GM18511 (cell line): ENCODE measurements around the gene ZG16B.

Experiments
- ATAC-seq: cut with Tn5 transposase; IDR thresholded peaks from one replicate; pipeline ENCODE4 v1.9.1; 2021; ENCODE audit warnings: mild to moderate bottlenecking, moderate library complexity; ENCODE audit not compliant: unreplicated experiment

The ZG16B gene

GRCh38 chr16:2822496-2822895, 7.6 kb upstream of the ZG16B start:
- ATAC-seq = no peak

DNA sequence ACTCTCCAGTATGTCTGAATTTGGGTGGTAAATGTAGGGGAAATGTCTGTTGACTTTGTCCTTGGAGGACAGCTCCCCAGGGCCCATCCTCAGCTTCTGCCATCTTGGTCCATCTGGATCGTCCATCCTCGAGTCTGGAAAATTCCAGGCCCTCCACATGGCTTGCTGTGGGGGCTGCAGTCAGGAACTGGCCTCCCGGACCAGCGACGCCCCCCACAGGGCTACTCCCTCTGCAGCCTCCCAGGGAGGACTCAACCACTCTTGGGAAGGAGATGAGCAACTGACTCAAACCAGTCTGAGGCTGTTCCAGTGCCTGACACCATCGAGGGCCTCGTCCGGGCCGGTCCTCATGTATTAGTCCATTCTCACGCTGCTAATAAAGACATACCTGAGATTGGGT, 5.5 kb upstream of the ZG16B start:
- ATAC-seq = no peak

GRCh38 chr16:2825049-2825742, 4.9 kb upstream of the ZG16B start:
- no peak for ATAC-seq

GRCh38 chr16:2825906-2826305, 4.2 kb upstream of the ZG16B start:
- ATAC-seq = no peak

GRCh38 chr16:2826591-2827373, 3.3 kb upstream of the ZG16B start:
- ATAC-seq = no peak

DNA sequence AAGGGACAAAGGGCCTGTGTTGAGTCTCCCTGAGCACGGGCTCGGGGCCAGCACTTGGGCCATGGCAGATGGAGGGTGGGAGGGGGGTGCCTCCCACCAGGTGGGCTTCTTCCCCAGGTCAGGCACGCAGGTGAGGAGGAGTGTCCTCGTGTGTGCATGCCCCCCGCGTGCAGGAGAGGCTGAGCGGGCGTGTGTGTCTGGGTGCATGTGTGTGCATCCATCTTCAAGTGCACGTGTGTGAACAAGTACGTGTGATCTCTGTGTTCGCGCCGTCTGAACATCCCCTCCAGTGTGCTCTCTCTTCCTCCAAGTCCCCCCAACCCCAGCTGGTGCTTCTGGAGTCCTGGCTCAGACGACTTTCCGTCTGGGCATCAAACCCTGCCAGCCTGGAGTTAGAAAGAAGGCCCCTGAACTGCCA, 2.7 kb upstream of the ZG16B start:
- no peak for ATAC-seq

DNA sequence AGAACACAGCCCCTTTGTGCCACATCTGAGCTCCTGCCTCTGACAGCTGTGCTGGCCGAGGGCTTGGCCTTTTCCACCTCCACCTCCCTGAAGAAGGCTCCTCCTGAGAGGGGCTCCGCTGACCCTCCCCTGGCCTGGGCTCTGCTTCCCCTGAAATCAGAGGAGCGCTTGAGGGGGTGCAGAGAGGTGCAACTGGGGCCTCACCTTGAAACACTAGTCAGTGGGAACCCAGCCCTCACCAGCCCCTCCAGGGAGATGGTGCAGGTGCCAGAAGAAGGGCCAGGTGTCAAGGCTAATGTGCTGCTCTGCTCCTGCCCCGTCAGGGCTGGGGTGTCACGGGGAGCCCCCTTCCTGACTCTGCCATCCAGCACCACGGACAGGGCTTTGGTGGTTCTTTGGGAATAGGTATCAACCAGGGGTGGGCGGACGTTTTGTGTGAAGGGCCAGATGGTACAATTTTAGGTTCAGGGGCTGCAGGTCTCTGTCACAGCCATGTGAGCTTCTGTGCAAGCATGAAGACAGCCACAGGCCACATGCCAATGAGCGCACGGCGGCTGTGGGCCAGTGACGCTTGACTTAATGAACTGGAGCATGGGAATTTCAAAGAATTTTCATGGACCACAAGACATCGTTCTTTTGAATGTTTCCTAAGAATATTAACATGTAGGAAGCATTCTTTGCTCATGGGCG, 2.1 kb upstream of the ZG16B start:
- ATAC-seq = no peak

DNA sequence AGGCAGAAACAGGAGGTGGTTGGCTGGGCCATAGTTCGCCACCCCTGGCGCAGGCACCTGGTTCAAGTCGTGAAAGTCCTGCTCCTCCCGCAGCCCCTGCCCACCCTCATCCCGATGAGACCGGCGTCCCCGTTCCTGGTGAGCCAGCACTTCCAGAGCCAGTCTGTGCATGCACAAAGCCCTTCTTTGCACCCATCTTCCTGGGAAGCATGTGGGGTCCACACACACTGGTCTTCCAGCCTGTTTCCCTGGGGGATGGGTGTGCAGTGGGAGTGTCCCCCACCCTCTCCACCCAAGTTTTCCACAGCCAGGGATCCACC, 1.6 kb upstream of the ZG16B start:
- no peak for ATAC-seq

DNA sequence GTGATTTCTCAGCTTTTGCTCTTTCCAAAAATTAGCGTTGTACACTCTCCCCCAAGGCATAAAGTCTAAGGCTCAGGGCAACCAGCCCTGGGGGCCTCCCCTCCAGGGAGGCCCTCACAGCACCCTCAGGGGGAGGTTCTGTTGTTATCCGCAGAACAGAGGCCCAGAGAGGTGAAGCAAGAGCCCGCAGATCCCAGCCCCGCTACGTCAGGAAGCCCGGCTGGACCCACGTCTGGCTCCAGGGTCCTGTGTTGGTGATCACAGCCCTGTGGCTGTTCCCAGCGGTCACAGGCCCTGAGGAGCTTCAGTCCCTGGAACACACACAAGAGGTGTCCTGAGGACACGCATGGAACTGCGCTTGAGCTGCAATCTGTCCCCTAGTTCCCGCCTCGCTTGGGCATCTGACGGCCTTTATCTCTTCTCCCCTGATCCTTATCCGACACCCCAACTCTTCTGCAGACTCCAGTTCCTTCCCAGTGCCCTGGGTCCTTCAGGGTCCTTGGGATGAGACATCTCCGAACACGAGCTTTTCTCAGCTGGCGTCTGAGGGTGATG, 1.1 kb upstream of the ZG16B start:
- ATAC-seq = no peak

- no peak for ATAC-seq
These were observed 222 bp downstream of the ZG16B start for GRCh38 chr16:2830355-2830695.

GRCh38 chr16:2831203-2831602, 1.1 kb downstream of the ZG16B start:
- no peak for ATAC-seq

DNA sequence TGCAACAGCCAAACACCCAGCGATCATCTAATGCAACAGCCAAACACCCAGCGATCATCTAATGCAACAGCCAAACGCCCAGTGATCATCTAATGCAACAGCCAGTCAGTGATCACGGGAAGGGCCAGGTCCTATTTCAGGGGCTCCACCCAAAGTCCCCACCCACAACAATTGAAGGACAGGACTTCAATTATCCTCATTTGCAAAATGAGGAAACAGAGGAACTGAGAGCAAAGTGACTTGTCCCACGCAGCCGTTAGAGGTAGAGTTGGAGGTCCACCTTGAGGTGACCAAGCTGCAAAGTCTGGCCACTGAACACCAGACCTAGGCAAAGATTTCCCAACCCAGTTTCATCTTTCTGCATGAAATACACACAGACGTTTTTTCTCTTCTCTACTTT, 3.7 kb downstream of the ZG16B start:
- no peak for ATAC-seq

DNA sequence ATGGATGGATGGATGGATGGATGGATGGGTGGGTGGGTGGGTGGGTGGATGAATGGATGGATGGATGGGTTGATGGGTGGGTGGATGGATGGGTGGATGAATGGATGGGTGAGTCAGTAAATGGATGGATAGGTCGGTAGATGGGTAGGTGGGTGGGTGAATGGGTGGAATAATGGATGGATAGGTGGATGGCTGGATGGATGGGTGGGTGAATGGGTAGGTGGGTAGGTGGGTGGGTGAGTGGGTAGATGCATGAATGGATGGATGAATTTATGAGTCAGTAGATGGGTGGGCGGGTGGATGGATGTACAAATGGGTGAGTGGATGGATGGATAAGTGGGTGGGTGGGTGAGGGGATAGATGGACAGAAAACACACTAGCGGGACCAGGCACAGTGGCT, 4.9 kb downstream of the ZG16B start:
- no peak for ATAC-seq

DNA sequence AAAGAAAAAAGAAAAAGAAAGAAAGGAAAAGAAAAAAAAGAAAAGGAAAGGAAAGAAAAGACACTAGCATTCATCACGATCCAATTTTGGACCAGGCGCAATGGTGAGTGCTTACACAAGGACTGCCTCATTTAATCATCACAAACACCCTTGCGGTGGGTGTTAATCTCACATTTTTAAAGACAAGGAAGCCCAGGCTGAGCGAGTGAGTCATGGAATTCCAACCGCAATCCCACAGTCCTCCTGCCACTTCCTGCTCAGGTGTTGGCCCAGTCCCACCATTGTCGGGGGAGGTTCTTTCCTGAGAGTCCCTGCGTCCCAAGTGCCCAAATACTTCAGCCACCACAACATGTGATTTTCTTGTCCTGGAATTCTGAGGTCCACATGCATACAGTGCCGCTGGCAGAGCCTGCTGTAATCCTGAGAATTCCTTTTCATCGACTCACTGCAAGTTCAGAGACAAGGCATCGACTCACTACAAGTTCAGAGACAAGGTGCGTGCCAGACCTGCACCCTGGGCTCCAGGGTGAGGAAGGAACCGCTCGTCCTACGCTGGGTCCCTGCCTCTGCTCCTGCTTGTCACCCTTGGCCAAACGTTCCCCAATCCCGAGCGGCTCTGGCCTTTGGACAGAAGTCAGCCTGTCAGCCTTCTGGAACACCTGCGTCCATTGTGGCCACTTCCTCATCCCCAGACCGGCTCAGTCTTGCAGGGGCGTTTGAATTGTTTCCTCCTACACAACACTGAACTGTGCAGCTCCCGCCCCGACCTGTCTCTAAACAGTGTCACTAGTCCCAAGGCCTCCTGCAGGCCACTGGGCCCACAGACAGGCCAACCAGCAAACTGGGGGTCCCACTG, 5.8 kb downstream of the ZG16B start:
- no peak for ATAC-seq

DNA sequence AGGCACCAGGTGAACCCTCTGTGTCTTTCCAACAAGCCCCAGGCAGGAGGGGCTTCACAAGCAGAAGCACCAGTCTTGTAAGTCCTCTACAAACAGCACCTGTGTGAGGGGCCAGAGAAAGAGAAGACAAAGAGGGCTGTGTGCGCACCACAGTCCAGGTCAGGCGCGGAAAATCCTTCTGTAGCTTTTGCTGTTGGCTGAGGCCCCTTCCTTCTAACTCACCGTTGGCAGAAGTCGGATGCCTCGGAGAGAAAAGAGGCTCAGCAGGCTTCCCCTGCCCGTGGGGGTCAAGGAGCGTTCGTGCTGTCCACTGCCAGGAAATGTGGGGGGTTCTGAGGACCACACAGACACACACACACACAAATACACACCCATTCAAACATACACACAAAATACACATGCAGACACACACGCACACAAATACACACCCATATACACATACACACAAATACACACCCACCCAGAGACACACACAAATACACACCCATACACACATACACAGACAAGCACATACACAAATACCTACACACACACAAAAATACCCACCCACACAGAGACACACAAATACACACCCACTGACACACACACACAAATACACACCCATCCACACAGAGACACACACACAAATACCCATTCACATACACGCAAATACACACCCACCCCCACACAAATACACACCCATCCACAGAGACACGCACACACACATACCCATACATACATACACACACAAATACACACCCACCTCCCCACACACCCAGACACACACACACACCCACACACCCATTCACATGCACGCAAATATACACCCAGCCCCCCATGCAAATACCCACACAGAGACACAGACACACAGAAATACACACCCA, 6.8 kb downstream of the ZG16B start:
- no peak for ATAC-seq

DNA sequence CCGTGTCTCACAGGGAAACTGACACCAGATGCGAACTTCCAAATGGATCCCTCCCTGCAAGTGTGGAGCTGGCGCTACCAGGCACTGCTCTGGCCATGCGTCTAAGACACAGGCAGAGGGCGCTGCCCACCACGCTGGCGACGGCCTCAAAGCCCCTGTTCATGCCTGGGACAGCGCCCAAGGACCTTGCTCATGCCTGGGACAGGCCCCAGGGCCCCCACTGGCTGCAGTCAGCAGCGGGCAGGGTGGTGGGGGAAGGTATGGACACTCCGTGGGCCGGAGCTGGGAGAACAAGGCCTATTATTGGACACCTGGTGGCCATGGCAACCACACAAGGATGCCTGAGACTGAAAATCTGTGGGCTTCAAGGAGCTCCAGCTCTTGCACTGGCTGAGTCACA, 8.8 kb downstream of the ZG16B start:
- no peak for ATAC-seq

DNA sequence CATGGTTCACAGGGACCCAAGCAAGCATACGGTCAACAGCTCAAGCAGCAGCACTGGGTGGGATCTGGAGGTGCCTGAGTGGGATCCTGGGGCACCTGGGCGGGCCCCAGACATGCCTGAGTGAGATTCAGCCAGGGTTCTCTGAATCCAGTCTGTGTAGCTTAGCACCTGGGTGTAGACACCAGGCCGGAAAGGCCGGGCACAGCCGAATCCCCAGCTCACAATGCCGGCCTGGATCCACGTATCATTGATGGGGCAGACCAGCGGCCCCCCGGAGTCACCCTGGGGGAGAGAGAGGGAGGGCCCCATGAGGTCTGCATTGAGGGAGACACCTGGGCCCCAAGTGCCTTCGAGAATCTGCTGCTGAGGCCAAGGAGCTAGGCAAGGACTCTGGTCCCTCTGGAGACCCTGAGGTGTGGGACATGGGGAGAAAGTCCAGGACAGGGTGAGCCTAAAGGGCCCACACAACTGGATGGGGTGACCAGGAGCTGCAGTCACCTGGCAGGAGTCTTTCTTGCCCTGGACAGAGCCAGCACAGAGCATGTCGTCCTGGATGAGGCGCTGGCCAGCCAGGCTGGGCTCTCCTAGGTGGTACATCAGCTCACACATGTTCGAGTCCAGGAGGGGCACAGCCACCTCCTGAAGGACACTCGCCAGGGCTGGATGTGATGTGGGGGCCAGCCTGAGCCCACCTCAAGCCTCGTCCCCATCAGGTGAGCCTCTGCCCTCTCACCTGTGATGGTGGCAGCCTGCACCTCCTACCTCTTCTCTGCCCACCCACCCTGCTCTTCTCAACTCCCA, 9.7 kb downstream of the ZG16B start:
- no peak for ATAC-seq

- no peak for ATAC-seq
These were observed 10.8 kb downstream of the ZG16B start for GRCh38 chr16:2840914-2841313.

- no peak for ATAC-seq
These were observed 11.7 kb downstream of the ZG16B start for GRCh38 chr16:2841606-2842339.
